Activated CD8-positive, alpha-beta memory T cell treated with anti-CD3 and anti-CD28 coated beads, Interleukin-2, amount 50 U/mL, for 24 hours (primary cell): ENCODE measurements around the gene RBBP8NL.

Experiments
- DNase-seq: peaks from one replicate; pipeline ENCODE4 v3.0.0-alpha.2; 2020; ENCODE audit errors: extremely low read depth

Gene RBBP8NL

GRCh38 chr20:62461834-62462233 is 34.5 kb upstream of the RBBP8NL start:
- no peak for DNase-seq

GRCh38 chr20:62461157-62461556 is 33.8 kb upstream of the RBBP8NL start:
- DNase-seq = no peak

GRCh38 chr20:62460678-62461077 is 33.3 kb upstream of the RBBP8NL start:
- DNase-seq = no peak

- DNase-seq = no peak
These were observed 32.1 kb upstream of the RBBP8NL start for GRCh38 chr20:62459488-62459887.

- no peak for DNase-seq
These were observed 31.2 kb upstream of the RBBP8NL start for GRCh38 chr20:62458275-62459251.

- DNase-seq = no peak
These were observed 30.5 kb upstream of the RBBP8NL start for GRCh38 chr20:62457831-62458230.

- no peak for DNase-seq
These were observed 29.8 kb upstream of the RBBP8NL start for GRCh38 chr20:62457098-62457497.

- no peak for DNase-seq
These were observed 28.6 kb upstream of the RBBP8NL start for GRCh38 chr20:62455929-62456328.

- DNase-seq = no peak
These were observed 27.7 kb upstream of the RBBP8NL start for GRCh38 chr20:62454904-62455636.

- DNase-seq = no peak
These were observed 26.0 kb upstream of the RBBP8NL start for GRCh38 chr20:62453186-62453808.

GRCh38 chr20:62452475-62453095 is 25.2 kb upstream of the RBBP8NL start:
- no peak for DNase-seq

- DNase-seq = no peak
These were observed 24.6 kb upstream of the RBBP8NL start for GRCh38 chr20:62451970-62452369.

GRCh38 chr20:62451156-62451767 is 23.9 kb upstream of the RBBP8NL start:
- DNase-seq = no peak

- DNase-seq = no peak
These were observed 22.8 kb upstream of the RBBP8NL start for GRCh38 chr20:62449951-62450691.

GRCh38 chr20:62448788-62449187 is 21.4 kb upstream of the RBBP8NL start:
- DNase-seq = no peak

- DNase-seq = no peak
These were observed 20.7 kb upstream of the RBBP8NL start for GRCh38 chr20:62448038-62448437.

- DNase-seq = no peak
These were observed 19.8 kb upstream of the RBBP8NL start for GRCh38 chr20:62446888-62447869.

GRCh38 chr20:62446481-62446880 is 19.1 kb upstream of the RBBP8NL start:
- no peak for DNase-seq

- DNase-seq = no peak
These were observed 18.4 kb upstream of the RBBP8NL start for GRCh38 chr20:62445553-62446340.
